Measurements from ENCODE around the gene MNS1.
"Not testable (repeated sequence)": the region's sequence is repeated elsewhere in the genome, so short reads cannot be mapped to it uniquely, and the experiment has no call there.

MNS1 gene

DNA sequence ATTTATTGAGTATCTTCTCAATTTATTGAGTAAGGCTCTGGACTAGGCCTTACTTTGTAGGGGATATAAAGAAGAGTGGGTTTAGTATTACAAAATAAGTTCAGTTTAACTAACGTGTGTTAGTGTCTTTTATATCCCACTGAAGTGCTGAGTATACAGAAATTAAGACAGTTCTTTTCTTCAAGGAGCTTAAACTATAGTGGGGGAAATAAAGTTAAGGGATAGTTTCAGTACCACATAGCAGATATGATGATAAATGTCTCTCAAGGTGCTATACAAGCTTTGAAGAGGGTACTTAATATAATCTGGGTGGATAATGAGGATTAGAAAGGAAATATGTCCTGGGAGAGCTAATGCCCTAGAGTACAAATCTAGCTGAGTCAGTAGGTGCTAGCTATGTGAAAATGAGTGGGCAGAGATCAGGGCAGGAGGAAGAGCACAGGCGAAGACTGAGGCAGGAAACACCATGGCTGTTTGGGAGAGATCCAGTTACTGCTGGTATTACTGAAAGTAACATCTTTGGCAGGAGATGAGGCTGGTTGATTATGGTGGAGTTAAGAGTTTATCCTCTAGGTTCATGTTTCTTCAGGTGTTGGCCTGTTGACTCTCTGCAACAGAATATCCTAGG is 53.7 kb downstream of the MNS1 start:
- no peaks in the 10 kb centered on the region for H4K20me1 ChIP-seq (ENCODE audit: insufficient read depth)
- no peak overlapping the region for H3K9ac ChIP-seq
- no peaks in the 10 kb centered on the region for H3K27me3 ChIP-seq (ENCODE audit: insufficient read depth, low read depth)
- no peak overlapping the region for H3K4me3 ChIP-seq (IDR thresholded peaks at IDR 0.05; ENCODE audit: insufficient read depth, low read depth, low read length)
- no peak overlapping the region for H2AFZ ChIP-seq (ENCODE audit: low read depth)
- H3K79me2 ChIP-seq (ENCODE audit: insufficient read depth, low read depth) = no peaks in the 10 kb centered on the region
- H3K27ac ChIP-seq = no peak overlapping the region
- H3K4me2 ChIP-seq = no peak overlapping the region
- no peaks in the 10 kb centered on the region for H3K4me1 ChIP-seq (ENCODE audit: low read depth, poor library complexity, severe bottlenecking)
- no peaks in the 10 kb centered on the region for H3K36me3 ChIP-seq (ENCODE audit: insufficient read depth)
- TF ChIP-seq, protein P1, sequence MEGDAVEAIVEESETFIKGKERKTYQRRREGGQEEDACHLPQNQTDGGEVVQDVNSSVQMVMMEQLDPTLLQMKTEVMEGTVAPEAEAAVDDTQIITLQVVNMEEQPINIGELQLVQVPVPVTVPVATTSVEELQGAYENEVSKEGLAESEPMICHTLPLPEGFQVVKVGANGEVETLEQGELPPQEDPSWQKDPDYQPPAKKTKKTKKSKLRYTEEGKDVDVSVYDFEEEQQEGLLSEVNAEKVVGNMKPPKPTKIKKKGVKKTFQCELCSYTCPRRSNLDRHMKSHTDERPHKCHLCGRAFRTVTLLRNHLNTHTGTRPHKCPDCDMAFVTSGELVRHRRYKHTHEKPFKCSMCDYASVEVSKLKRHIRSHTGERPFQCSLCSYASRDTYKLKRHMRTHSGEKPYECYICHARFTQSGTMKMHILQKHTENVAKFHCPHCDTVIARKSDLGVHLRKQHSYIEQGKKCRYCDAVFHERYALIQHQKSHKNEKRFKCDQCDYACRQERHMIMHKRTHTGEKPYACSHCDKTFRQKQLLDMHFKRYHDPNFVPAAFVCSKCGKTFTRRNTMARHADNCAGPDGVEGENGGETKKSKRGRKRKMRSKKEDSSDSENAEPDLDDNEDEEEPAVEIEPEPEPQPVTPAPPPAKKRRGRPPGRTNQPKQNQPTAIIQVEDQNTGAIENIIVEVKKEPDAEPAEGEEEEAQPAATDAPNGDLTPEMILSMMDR (conservative IDR thresholded peaks at IDR 0.05; ENCODE audit: low read depth, low read length) = no peak

DNA sequence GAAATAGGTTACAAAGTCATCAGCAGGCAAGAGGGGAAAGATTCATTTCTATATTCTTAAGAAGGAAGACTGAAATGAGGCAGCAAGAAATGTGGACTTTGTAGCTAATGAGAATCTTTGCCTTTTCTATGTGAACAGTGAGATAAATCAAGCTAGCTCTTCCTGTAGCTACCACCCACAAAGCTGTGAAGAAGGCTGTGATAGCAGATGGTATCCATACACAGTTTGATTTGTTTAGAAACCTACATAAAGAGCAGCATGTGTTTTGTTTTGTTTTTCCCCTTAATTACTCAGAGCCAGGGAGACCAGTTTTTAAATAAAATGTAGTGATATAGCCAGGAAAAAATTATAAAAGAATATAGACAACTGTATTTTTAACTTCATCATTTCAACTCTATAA is 54.2 kb downstream of the MNS1 start:
- no peaks in the 10 kb centered on the region for H3K4me1 ChIP-seq (ENCODE audit: low read depth, poor library complexity, severe bottlenecking)
- TF ChIP-seq, protein P1 (conservative IDR thresholded peaks at IDR 0.05; ENCODE audit: low read depth, low read length) = no peak
- H3K4me2 ChIP-seq = no peak overlapping the region
- no peak overlapping the region for H3K9ac ChIP-seq
- H2AFZ ChIP-seq (ENCODE audit: low read depth) = no peak overlapping the region
- no peak overlapping the region for H3K4me3 ChIP-seq (IDR thresholded peaks at IDR 0.05; ENCODE audit: insufficient read depth, low read depth, low read length)
- no peaks in the 10 kb centered on the region for H3K79me2 ChIP-seq (ENCODE audit: insufficient read depth, low read depth)
- H4K20me1 ChIP-seq (ENCODE audit: insufficient read depth) = no peaks in the 10 kb centered on the region
- no peaks in the 10 kb centered on the region for H3K36me3 ChIP-seq (ENCODE audit: insufficient read depth)
- no peak overlapping the region for H3K27ac ChIP-seq
- H3K27me3 ChIP-seq (ENCODE audit: insufficient read depth, low read depth) = no peaks in the 10 kb centered on the region

DNA sequence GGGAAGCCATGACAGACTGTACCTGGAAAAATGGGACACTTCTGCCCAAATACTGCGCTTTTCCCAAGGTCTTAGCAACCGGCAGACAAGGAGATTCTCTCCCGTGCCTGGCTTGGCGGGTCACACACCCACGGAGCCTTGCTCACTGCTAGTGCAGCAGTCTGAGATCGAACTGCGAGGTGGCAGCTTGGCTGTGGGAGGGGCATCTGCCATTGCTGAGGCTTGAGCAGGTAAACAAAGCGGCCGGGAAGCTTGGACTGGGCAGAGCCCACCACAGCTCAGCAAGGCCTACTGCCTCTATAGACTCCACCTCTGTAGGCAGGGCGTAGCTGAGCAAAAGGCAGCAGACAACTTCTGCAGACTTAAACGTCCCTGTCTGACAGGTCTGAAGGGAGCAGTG is 65.7 kb downstream of the MNS1 start:
- H3K9ac ChIP-seq; H3K36me3 ChIP-seq (ENCODE audit: insufficient read depth); H4K20me1 ChIP-seq (ENCODE audit: insufficient read depth); H3K4me1 ChIP-seq (ENCODE audit: low read depth, poor library complexity, severe bottlenecking); H3K79me2 ChIP-seq (ENCODE audit: insufficient read depth, low read depth); H3K27ac ChIP-seq; H2AFZ ChIP-seq (ENCODE audit: low read depth); H3K4me3 ChIP-seq (IDR thresholded peaks at IDR 0.05; ENCODE audit: insufficient read depth, low read depth, low read length); H3K4me2 ChIP-seq; H3K27me3 ChIP-seq (ENCODE audit: insufficient read depth, low read depth): not testable (repeated sequence)

DNA sequence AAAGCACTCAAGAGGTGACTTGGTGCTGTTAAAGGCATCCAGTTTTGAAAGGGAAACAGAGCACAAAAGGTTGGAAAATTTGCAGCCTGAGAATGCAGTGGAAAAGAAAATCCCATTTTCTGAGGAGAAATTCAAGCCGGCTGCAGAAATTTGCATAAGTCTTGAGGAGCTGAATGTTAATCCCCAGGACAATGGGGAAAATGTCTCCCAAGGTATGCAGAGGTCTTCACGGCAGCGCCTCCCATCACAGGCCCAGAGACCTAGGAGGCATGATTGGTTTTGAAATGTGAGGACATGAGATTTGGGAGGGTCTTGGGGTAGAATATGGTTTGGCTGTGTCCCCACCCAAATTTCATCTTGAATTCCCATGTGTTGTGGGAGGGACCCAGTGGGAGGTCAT is 67.6 kb downstream of the MNS1 start:
- not testable (repeated sequence) for H3K27ac ChIP-seq; H3K27me3 ChIP-seq (ENCODE audit: insufficient read depth, low read depth); H3K4me1 ChIP-seq (ENCODE audit: low read depth, poor library complexity, severe bottlenecking); H3K4me2 ChIP-seq; H3K9ac ChIP-seq; H4K20me1 ChIP-seq (ENCODE audit: insufficient read depth); H3K4me3 ChIP-seq (IDR thresholded peaks at IDR 0.05; ENCODE audit: insufficient read depth, low read depth, low read length); H2AFZ ChIP-seq (ENCODE audit: low read depth); H3K79me2 ChIP-seq (ENCODE audit: insufficient read depth, low read depth); H3K36me3 ChIP-seq (ENCODE audit: insufficient read depth)

DNA sequence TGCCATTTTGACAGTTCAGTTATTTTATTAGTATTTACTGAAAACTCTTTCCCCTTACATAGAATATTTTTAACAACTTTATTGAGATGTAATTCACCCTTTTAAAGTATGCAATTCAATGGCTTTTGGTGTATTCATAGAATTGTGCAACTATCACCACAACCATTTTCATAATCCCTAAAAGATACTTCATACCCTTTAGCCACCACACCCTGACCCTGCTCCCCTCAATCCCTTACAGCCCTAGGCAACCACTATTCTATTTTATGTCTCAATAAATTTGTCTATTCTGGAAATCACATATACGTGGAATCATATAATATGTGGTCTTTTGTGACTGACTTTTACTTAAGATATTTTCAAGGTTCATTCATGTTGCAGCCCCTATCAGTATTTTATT is 70.0 kb downstream of the MNS1 start:
- TF ChIP-seq, protein P1 (conservative IDR thresholded peaks at IDR 0.05; ENCODE audit: low read depth, low read length) = no peak
- H3K79me2 ChIP-seq (ENCODE audit: insufficient read depth, low read depth) = no peaks in the 10 kb centered on the region

More for the DNA sequence above, 70.0 kb downstream of the MNS1 start:
- Histone ChIP-seq H3K4me3 (IDR thresholded peaks at IDR 0.05; ENCODE audit: insufficient read depth, low read depth, low read length) (no peak overlapping the region), H3K4me2 (no peak overlapping the region), H3K27ac (no peak overlapping the region), H3K9ac (no peak overlapping the region), H3K36me3 (ENCODE audit: insufficient read depth) (no peaks in the 10 kb centered on the region), H3K4me1 (ENCODE audit: low read depth, poor library complexity, severe bottlenecking) (peaks cover 13% of the 10 kb centered on the region), H2AFZ (ENCODE audit: low read depth) (no peak overlapping the region), H3K27me3 (ENCODE audit: insufficient read depth, low read depth) (no peaks in the 10 kb centered on the region), H4K20me1 (ENCODE audit: insufficient read depth) (no peaks in the 10 kb centered on the region)

Data from KMS-11 (cell line).